B cell (primary cell): Measurements from ENCODE around the gene MAML3. TPM values are rescaled to one million over a fixed set of nuclear protein-coding genes. Genes with fewer than 3 reads are reported as not detected.

ENCODE experiments used
- ATAC-seq: fragments of 200-7000 bp; cut with Tn5 transposase; one replicate; pipeline ENCODE4 v1.10.0; 2021; ENCODE audit warnings: low read depth, mild to moderate bottlenecking, moderate number of reproducible peaks, moderate library complexity
- CTCF ChIA-PET: fragments of 350-600 bp; sonication (Branson Sonifier 250); formaldehyde crosslinking; loops from one replicate; lab custom pipeline; 2021; ENCODE audit warnings: antibody characterized with exemption, inconsistent platforms; lab: Charles Lee
- POLR2A ChIA-PET: fragments of 350-600 bp; sonication (Branson Sonifier 250); formaldehyde crosslinking; loops from one replicate; lab custom pipeline; 2021; ENCODE audit warnings: antibody characterized with exemption; lab: Charles Lee
- DNase-seq: peaks from one replicate; pipeline ENCODE4 v3.0.0; 2013
- H2AFZ ChIP-seq: 2 replicates; pipeline ENCODE4 v1.6.1; 2012; ENCODE audit warnings: mild to moderate bottlenecking, low read depth, low read length; ENCODE audit not compliant: insufficient read depth, poor library complexity, severe bottlenecking
- H3K27ac ChIP-seq, 2 donors: 1 replicate in 1 of 2; 2 replicates in 1 of 2; pipeline ENCODE4 v1.5.1; 2012 to 2013; ENCODE audit warnings: low read length in 2 of 2, mild to moderate bottlenecking in 2 of 2, moderate library complexity in 1 of 2
- H3K27me3 ChIP-seq, 4 experiments: fragments of 200-600 bp in 1 of 4; sonication (generic) in 1 of 4; replicated peaks in 1 of 4; 1 replicate in 2 of 4; 2 replicates in 2 of 4; pipeline versions ENCODE4 v1.6.1 to v1.7.0; 2013 to 2016; ENCODE audit warnings: low read length in 3 of 4, mild to moderate bottlenecking in 2 of 4, mixed read lengths in 1 of 4, moderate library complexity in 1 of 4; ENCODE audit not compliant: insufficient read depth in 4 of 4, control insufficient read depth in 3 of 4; ENCODE audit errors: control extremely low read depth in 1 of 4
- H3K36me3 ChIP-seq, 2 experiments: replicated peaks in 1 of 2; 1 replicate in 1 of 2; 2 replicates in 1 of 2; pipeline versions ENCODE4 v1.6.1 to v1.7.1; 2013; ENCODE audit warnings: low read length in 1 of 2; ENCODE audit not compliant: insufficient read depth in 2 of 2, control insufficient read depth in 1 of 2; ENCODE audit errors: control extremely low read depth in 1 of 2, extremely low read depth in 1 of 2
- H3K4me1 ChIP-seq, 2 donors: fragments of 200-600 bp in 1 of 2; sonication (generic) in 1 of 2; 1 replicate in 1 of 2; 2 replicates in 1 of 2; pipeline versions ENCODE4 v1.5.1 to v1.6.1; 2013 to 2017; ENCODE audit warnings: low read length in 2 of 2; ENCODE audit not compliant: control insufficient read depth in 2 of 2, insufficient read depth in 2 of 2
- H3K4me2 ChIP-seq: replicated peaks from 2 replicates; pipeline ENCODE3; 2012; ENCODE audit warnings: mild to moderate bottlenecking, low read depth, low read length; ENCODE audit not compliant: poor library complexity, severe bottlenecking
- H3K4me3 ChIP-seq, 5 experiments: fragments of 200-600 bp in 1 of 5; sonication (generic) in 1 of 5; 1 replicate in 3 of 5; 2 replicates in 2 of 5; pipeline versions ENCODE4 v1.5.1 to v1.7.0; 2011 to 2016; ENCODE audit warnings: low read length in 4 of 5, mild to moderate bottlenecking in 4 of 5, low read depth in 2 of 5, control low read depth in 1 of 5, moderate library complexity in 1 of 5; ENCODE audit not compliant: insufficient read depth in 1 of 5; ENCODE audit errors: control extremely low read depth in 1 of 5, extremely low read depth in 1 of 5
- H3K79me2 ChIP-seq: fragments of 200-600 bp; sonication (generic); one replicate; pipeline ENCODE4 v1.6.0; 2016; ENCODE audit warnings: low read length; ENCODE audit not compliant: control insufficient read depth, insufficient read depth
- H3K9ac ChIP-seq: fragments of 200-600 bp; sonication (generic); 2 replicates; pipeline ENCODE4 v1.6.1; 2017; ENCODE audit warnings: mild to moderate bottlenecking, low read length, moderate library complexity
- H3K9me3 ChIP-seq, 3 donors: one replicate each; pipeline versions ENCODE4 v1.6.1 to v1.7.1; 2013; ENCODE audit warnings: low read length in 2 of 3; ENCODE audit not compliant: control insufficient read depth in 2 of 3, insufficient read depth in 1 of 3; ENCODE audit errors: control extremely low read depth in 1 of 3
- H4K20me1 ChIP-seq: 2 replicates; pipeline ENCODE4 v1.6.0; 2012; ENCODE audit warnings: mild to moderate bottlenecking, low read length; ENCODE audit not compliant: insufficient read depth, control insufficient read depth, poor library complexity, severe bottlenecking
- H3K27ac Mint-ChIP-seq: one replicate; pipeline ENCODE4 v1.8.0; 2021; ENCODE audit warnings: mixed read lengths
- H3K27me3 Mint-ChIP-seq: one replicate; pipeline ENCODE4 v1.8.0; 2021; ENCODE audit warnings: mixed read lengths
- H3K4me1 Mint-ChIP-seq: one replicate; pipeline ENCODE4 v1.8.0; 2021; ENCODE audit warnings: mixed read lengths
- H3K4me3 Mint-ChIP-seq: one replicate; pipeline ENCODE4 v1.8.0; 2021; ENCODE audit warnings: mixed read lengths
- H3K9me3 Mint-ChIP-seq: one replicate; pipeline ENCODE4 v1.8.0; 2022; ENCODE audit warnings: mixed read lengths; ENCODE audit not compliant: insufficient read depth
- CTCF ChIP-seq: fragments of 200-600 bp; IDR thresholded peaks from one replicate; pipeline ENCODE4 v1.8.0; 2022; ENCODE audit warnings: antibody characterized with exemption, mild to moderate bottlenecking
- EZH2 ChIP-seq: IDR thresholded peaks from 2 replicates; pipeline ENCODE4 v1.6.1; 2012; ENCODE audit warnings: borderline replicate concordance, low read depth, mild to moderate bottlenecking, moderate library complexity, low read length; ENCODE audit not compliant: insufficient read depth, poor library complexity, severe bottlenecking
- WGBS: methylation state at CpG from one replicate; pipeline ENCODE4 v1.1.5; 2013; ENCODE audit warnings: missing lambda C conversion rate; ENCODE audit not compliant: insufficient coverage; 5-methylcytosine and 5-hydroxymethylcytosine counted together
- intact Hi-C: fragments of 100-400 bp; cut with micrococcal nuclease; formaldehyde crosslinking; loops from one replicate; pipeline ENCODE4 v1.10.0; 2022
- polyA plus RNA-seq: library from polyadenylated mRNA; depleted of rRNA; stranded (reverse); fragments of >200 nt; gene quantifications from 2 replicates; pipeline ENCODE4 v1.2.3, GENCODE V29; 2012
- total RNA-seq, 2 donors: library from RNA; stranded (reverse); fragments of 120-200 nt in 1 of 2; gene quantifications; 1 replicate in 1 of 2; 2 replicates in 1 of 2; pipeline versions ENCODE4 v1.2.3 to v1.2.4, GENCODE V29; 2013 to 2022

The MAML3 gene
- total and polyA plus RNA-seq, 2 donors (not counting 1 experiment from before 2014, with no cell fraction given): 0.94 to 5.3 TPM

GRCh38 chr4:140134746-140135425 lies 19.1 kb downstream of the MAML3 start:
- no peak overlapping the region for H3K9ac ChIP-seq
- no peaks in the 10 kb centered on the region for H3K4me1 ChIP-seq
- intact Hi-C loops: no loop called here
- no peaks in the 10 kb centered on the region for H4K20me1 ChIP-seq
- no peak overlapping the region for H3K27ac Mint-ChIP-seq
- no peak overlapping the region for H3K4me3 Mint-ChIP-seq
- no peak overlapping the region for H3K4me2 ChIP-seq
- H2AFZ ChIP-seq: no peak overlapping the region
- H3K36me3 ChIP-seq: no peaks in the 10 kb centered on the region
- H3K79me2 ChIP-seq: peaks cover 3% of the 10 kb centered on the region
- peaks cover 15% of the 10 kb centered on the region for H3K27me3 Mint-ChIP-seq
- TF ChIP-seq EZH2 (no peak), CTCF (no peak)
- ATAC-seq (no peak), DNase-seq (no peak)
- no peaks in the 10 kb centered on the region for H3K9me3 Mint-ChIP-seq
- H3K27ac ChIP-seq: no peak overlapping the region
- no peaks in the 10 kb centered on the region for H3K9me3 ChIP-seq
- no peak overlapping the region for H3K4me3 ChIP-seq
- ChIA-PET POLR2A (no interaction called here), CTCF (no interaction called here)
- H3K27me3 ChIP-seq: no peaks in the 10 kb centered on the region
- H3K4me1 Mint-ChIP-seq: no peaks in the 10 kb centered on the region
- WGBS: 85% methylated on average over 7 of the region's 9 CpGs

GRCh38 chr4:140133576-140133975 lies 20.4 kb downstream of the MAML3 start:
- CTCF ChIA-PET: no interaction called here
- TF ChIP-seq CTCF: no peak

More at GRCh38 chr4:140133576-140133975, 20.4 kb downstream of the MAML3 start:
- no peaks in the 10 kb centered on the region for H3K4me1 ChIP-seq
- intact Hi-C loops: no loop called here
- Mint-ChIP-seq H3K27me3 (peaks cover 15% of the 10 kb centered on the region), H3K9me3 (no peaks in the 10 kb centered on the region), H3K4me1 (no peaks in the 10 kb centered on the region), H3K4me3 (no peak overlapping the region), H3K27ac (no peak overlapping the region)
- H3K36me3 ChIP-seq: no peaks in the 10 kb centered on the region
- no peak overlapping the region for H3K9ac ChIP-seq
- WGBS: no CpG with 5 or more reads among the region's 3 CpGs
- POLR2A ChIA-PET: no interaction called here
- no peaks in the 10 kb centered on the region for H3K27me3 ChIP-seq
- no peak overlapping the region for H3K27ac ChIP-seq
- no peaks in the 10 kb centered on the region for H3K9me3 ChIP-seq
- no peak overlapping the region for H3K4me3 ChIP-seq
- no peak overlapping the region for H3K4me2 ChIP-seq
- H3K79me2 ChIP-seq: peaks cover 2% of the 10 kb centered on the region
- no peaks in the 10 kb centered on the region for H4K20me1 ChIP-seq
- no peak for DNase-seq
- H2AFZ ChIP-seq: no peak overlapping the region
- no peak for ATAC-seq
